ENCODE data around the gene PACRG. TPM values are rescaled to one million over a fixed set of nuclear protein-coding genes. Genes with fewer than 3 reads are reported as not detected.

Gene PACRG
- total and polyA plus RNA-seq, 10 of the 15 experiments (the other 5 are each of a cell fraction or from before 2014, with no cell fraction given): not detected

- no peak overlapping the region for H3K9ac ChIP-seq (ENCODE audit: control insufficient read depth, insufficient read depth, low read length)
- no peaks in the 10 kb centered on the region for H3K9me3 ChIP-seq (replicated peaks; ENCODE audit: control insufficient read depth, insufficient read depth, low read length)
- ATAC-seq (no peak), FAIRE-seq (no peak), DNase-seq (ENCODE audit: low read depth, low spot score) (no peak)
- in situ Hi-C loops (cut with MboI) (no loop called here), intact Hi-C loops (cut with micrococcal nuclease; ENCODE audit: unreplicated experiment) (no loop called here)
- TF ChIP-seq CBX5 (IDR thresholded peaks at IDR 0.05; ENCODE audit: low read depth): no peak
- TF ChIP-seq RELA (IDR thresholded peaks at IDR 0.05; ENCODE audit: borderline replicate concordance, partially characterized antibody): no peak
- no peak for TF ChIP-seq ETV6 (conservative IDR thresholded peaks at IDR 0.05 in 1 of 2, IDR thresholded peaks at IDR 0.05 in 1 of 2; ENCODE audit: borderline replicate concordance in 1 of 2, low read depth in 1 of 2)
- no peak for TF ChIP-seq SIN3A (IDR thresholded peaks at IDR 0.05; ENCODE audit: low read depth, low read length)
- TF ChIP-seq ESRRA (IDR thresholded peaks at IDR 0.05; ENCODE audit: low read length): no peak
- no peak for TF ChIP-seq LARP7 (IDR thresholded peaks at IDR 0.05)
- TF ChIP-seq E2F8 (IDR thresholded peaks at IDR 0.05; ENCODE audit: low read depth, partially characterized antibody): no peak
- no peak for TF ChIP-seq HDAC2 (IDR thresholded peaks at IDR 0.05)
- no peak for TF ChIP-seq MLLT1 (IDR thresholded peaks at IDR 0.05)
- TF ChIP-seq MEF2A (IDR thresholded peaks at IDR 0.05; ENCODE audit: insufficient read depth, low read depth, low read length): no peak
- no peak for TF ChIP-seq MTA2 (IDR thresholded peaks at IDR 0.05; ENCODE audit: low read depth)
- TF ChIP-seq ATF3 (IDR thresholded peaks at IDR 0.05; ENCODE audit: borderline replicate concordance, extremely low read depth, low read depth, low read length): no peak
- no peak for TF ChIP-seq RFX5 (IDR thresholded peaks at IDR 0.05; ENCODE audit: low read depth, low read length)
- no peak for TF ChIP-seq KLF5 (IDR thresholded peaks at IDR 0.05; ENCODE audit: partially characterized antibody)
- no peak for TF ChIP-seq ATF7 (IDR thresholded peaks at IDR 0.05; ENCODE audit: low read depth)
- TF ChIP-seq GABPA (IDR thresholded peaks at IDR 0.05; ENCODE audit: low read depth): no peak
- TF ChIP-seq NFXL1 (IDR thresholded peaks at IDR 0.05; ENCODE audit: borderline replicate concordance): no peak
- TF ChIP-seq TAF1 (IDR thresholded peaks at IDR 0.05; ENCODE audit: borderline replicate concordance, low read depth, low read length): no peak
- TF ChIP-seq TARDBP (IDR thresholded peaks at IDR 0.05; ENCODE audit: borderline replicate concordance): no peak
- POLR2A ChIA-PET: no interaction called here
- H3K27me3 ChIP-seq (replicated peaks in 1 of 2; ENCODE audit: control insufficient read depth in 2 of 2, insufficient read depth in 2 of 2, low read length in 1 of 2): no peaks in the 10 kb centered on the region
- no TSS peak for BruUV-seq (replicated peaks)
- WGBS (ENCODE audit: insufficient coverage, insufficient replicate concordance, low lambda C conversion rate, missing lambda C conversion rate): 56% methylated on average over 7 of the region's 7 CpGs
- SMC1A ChIA-PET (ENCODE audit: uncharacterized antibody, unreplicated experiment): interaction anchor here (0.9 kb wide), 1 partner anchor 78 kb away, joined by 3 read pairs; no protein-coding TSS in a partner anchor
- H3K27ac ChIP-seq (ENCODE audit: control insufficient read depth, insufficient read depth): no peak overlapping the region
- no peaks in the 10 kb centered on the region for H3K4me1 ChIP-seq (ENCODE audit: control insufficient read depth, insufficient read depth, low read length)
- H4K20me1 ChIP-seq (ENCODE audit: control insufficient read depth, insufficient read depth): no peaks in the 10 kb centered on the region
- no peak overlapping the region for H2AFZ ChIP-seq (ENCODE audit: control insufficient read depth, low read depth, low read length)
- H3K79me2 ChIP-seq (ENCODE audit: control insufficient read depth, insufficient read depth, low read length): no peaks in the 10 kb centered on the region
- H3K36me3 ChIP-seq (ENCODE audit: control insufficient read depth in 2 of 2, insufficient read depth in 2 of 2, low read length in 1 of 2): no peaks in the 10 kb centered on the region
- RAD21 ChIA-PET (ENCODE audit: unreplicated experiment): no interaction called here
- CTCF ChIA-PET: no interaction called here
- H3K4me2 ChIP-seq (ENCODE audit: control insufficient read depth, insufficient read depth): no peak overlapping the region
- H3K4me3 ChIP-seq: no peak overlapping the region
Observed at GRCh38 chr6:162973151-162973872, 245.5 kb downstream of the PACRG start.
